ENCODE data around the gene HIKESHI. TPM values are rescaled to one million over a fixed set of nuclear protein-coding genes. Genes with fewer than 3 reads are reported as not detected.

HIKESHI gene
- polyA plus RNA-seq, 3 donors = 21.5 to 71.2 (median 65.4) TPM

GRCh38 chr11:86291466-86292262 lies 10.4 kb upstream of the HIKESHI start:
- Histone ChIP-seq H4K20me1 (ENCODE audit: insufficient read depth, low read length) (no peaks in the 10 kb centered on the region), H3K4me1 (ENCODE audit: control insufficient read depth in 1 of 2, insufficient read depth in 2 of 2, low read length in 2 of 2) (no peaks in the 10 kb centered on the region), H3K36me3 (replicated peaks in 1 of 2; ENCODE audit: control insufficient read depth in 1 of 2, insufficient read depth in 2 of 2, low read length in 2 of 2) (no peaks in the 10 kb centered on the region), H3K4me2 (replicated peaks; ENCODE audit: extremely low read depth, low read length, poor library complexity, severe bottlenecking) (no peak overlapping the region), H3K79me2 (ENCODE audit: insufficient read depth, low read length) (no peaks in the 10 kb centered on the region), H3K9ac (ENCODE audit: insufficient read depth, low read length, poor library complexity, severe bottlenecking) (no peak overlapping the region), H3K4me3 (replicated peaks in 1 of 3; ENCODE audit: low read depth in 2 of 3, low read length in 3 of 3) (no peak overlapping the region), H3K9me3 (replicated peaks in 1 of 2; ENCODE audit: control insufficient read depth in 1 of 2, insufficient read depth in 1 of 2, low read length in 2 of 2) (no peaks in the 10 kb centered on the region), H3K27me3 (ENCODE audit: control insufficient read depth in 2 of 2, insufficient read depth in 2 of 2, low read length in 2 of 2) (no peaks in the 10 kb centered on the region), H2AFZ (ENCODE audit: insufficient read depth, low read depth, low read length, poor library complexity, severe bottlenecking) (no peak overlapping the region), H3K27ac (ENCODE audit: low read depth in 1 of 2, low read length in 2 of 2) (no peak overlapping the region)
- peaks cover 0 to 3% (median 2%) of the 10 kb centered on the region in 3 donors for H3K27me3 Mint-ChIP-seq (ENCODE audit: low read depth in 3 of 3)
- peaks cover 7% of the 10 kb centered on the region for H3K4me1 Mint-ChIP-seq
- intact Hi-C loops (cut with micrococcal nuclease) = loop anchor here (5.0 to 10.0 kb wide), 2 partner anchors 429 to 437 kb away; partner anchors contain the start of gene CCDC83 (in 1 of the 2)
- H3K4me3 Mint-ChIP-seq = no peak overlapping the region
- TF ChIP-seq, protein P1, sequence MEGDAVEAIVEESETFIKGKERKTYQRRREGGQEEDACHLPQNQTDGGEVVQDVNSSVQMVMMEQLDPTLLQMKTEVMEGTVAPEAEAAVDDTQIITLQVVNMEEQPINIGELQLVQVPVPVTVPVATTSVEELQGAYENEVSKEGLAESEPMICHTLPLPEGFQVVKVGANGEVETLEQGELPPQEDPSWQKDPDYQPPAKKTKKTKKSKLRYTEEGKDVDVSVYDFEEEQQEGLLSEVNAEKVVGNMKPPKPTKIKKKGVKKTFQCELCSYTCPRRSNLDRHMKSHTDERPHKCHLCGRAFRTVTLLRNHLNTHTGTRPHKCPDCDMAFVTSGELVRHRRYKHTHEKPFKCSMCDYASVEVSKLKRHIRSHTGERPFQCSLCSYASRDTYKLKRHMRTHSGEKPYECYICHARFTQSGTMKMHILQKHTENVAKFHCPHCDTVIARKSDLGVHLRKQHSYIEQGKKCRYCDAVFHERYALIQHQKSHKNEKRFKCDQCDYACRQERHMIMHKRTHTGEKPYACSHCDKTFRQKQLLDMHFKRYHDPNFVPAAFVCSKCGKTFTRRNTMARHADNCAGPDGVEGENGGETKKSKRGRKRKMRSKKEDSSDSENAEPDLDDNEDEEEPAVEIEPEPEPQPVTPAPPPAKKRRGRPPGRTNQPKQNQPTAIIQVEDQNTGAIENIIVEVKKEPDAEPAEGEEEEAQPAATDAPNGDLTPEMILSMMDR (IDR thresholded peaks at IDR 0.05) = peak; percentile 82
- DNase-seq = peak; percentile 21 to 48 (median 35)
- no peaks in the 10 kb centered on the region for H3K9me3 Mint-ChIP-seq
- WGBS (ENCODE audit: insufficient coverage) = no CpG with 5 or more reads among the region's 3 CpGs
- H3K27ac Mint-ChIP-seq = no peak overlapping the region
- peaks cover 0 to 1% of the 10 kb centered on the region in 2 donors for H3K36me3 Mint-ChIP-seq

GRCh38 chr11:86292912-86293616 lies 9.0 kb upstream of the HIKESHI start:
- TF ChIP-seq, protein P1 (IDR thresholded peaks at IDR 0.05) = no peak
- Mint-ChIP-seq H3K9me3 (no peaks in the 10 kb centered on the region), H3K4me1 (peaks cover 4% of the 10 kb centered on the region), H3K36me3 (peaks cover 0 to 1% of the 10 kb centered on the region in 2 donors), H3K27ac (peak overlapping the region in 1 of 7 donors; percentile 57), H3K27me3 (ENCODE audit: low read depth in 3 of 3) (peaks cover 0 to 4% (median 2%) of the 10 kb centered on the region in 3 donors), H3K4me3 (no peak overlapping the region)
- H3K9ac ChIP-seq (ENCODE audit: insufficient read depth, low read length, poor library complexity, severe bottlenecking) = no peak overlapping the region
- intact Hi-C loops (cut with micrococcal nuclease) = loop anchor here (5.0 to 10.0 kb wide), 2 partner anchors 431 to 438 kb away; partner anchors contain the start of gene CCDC83 (in 1 of the 2)
- H2AFZ ChIP-seq (ENCODE audit: insufficient read depth, low read depth, low read length, poor library complexity, severe bottlenecking) = no peak overlapping the region
- no peak overlapping the region for H3K4me3 ChIP-seq (replicated peaks in 1 of 3; ENCODE audit: low read depth in 2 of 3, low read length in 3 of 3)
- no peaks in the 10 kb centered on the region for H3K4me1 ChIP-seq (ENCODE audit: control insufficient read depth in 1 of 2, insufficient read depth in 2 of 2, low read length in 2 of 2)
- no peaks in the 10 kb centered on the region for H4K20me1 ChIP-seq (ENCODE audit: insufficient read depth, low read length)
- no peaks in the 10 kb centered on the region for H3K9me3 ChIP-seq (replicated peaks in 1 of 2; ENCODE audit: control insufficient read depth in 1 of 2, insufficient read depth in 1 of 2, low read length in 2 of 2)
- no peak for DNase-seq
- H3K27me3 ChIP-seq (ENCODE audit: control insufficient read depth in 2 of 2, insufficient read depth in 2 of 2, low read length in 2 of 2) = no peaks in the 10 kb centered on the region
- 96% methylated on average over 5 of the region's 6 CpGs for WGBS (ENCODE audit: insufficient coverage)
- no peak overlapping the region for H3K27ac ChIP-seq (ENCODE audit: low read depth in 1 of 2, low read length in 2 of 2)
- H3K79me2 ChIP-seq (ENCODE audit: insufficient read depth, low read length) = no peaks in the 10 kb centered on the region
- H3K36me3 ChIP-seq (replicated peaks in 1 of 2; ENCODE audit: control insufficient read depth in 1 of 2, insufficient read depth in 2 of 2, low read length in 2 of 2) = no peaks in the 10 kb centered on the region
- no peak overlapping the region for H3K4me2 ChIP-seq (replicated peaks; ENCODE audit: extremely low read depth, low read length, poor library complexity, severe bottlenecking)

Measured in CD14-positive monocyte (primary cell).